ENCODE measurements around the gene NUDT15. TPM values are rescaled to one million over a fixed set of nuclear protein-coding genes. Genes with fewer than 3 reads are reported as not detected.

The NUDT15 gene
- total RNA-seq, 2 experiments from 2014 or later, result 10.6 to 13.7 TPM

- CTCF ChIA-PET, result interaction anchor here (0.8 to 2.6 kb wide), 21 partner anchors 10 to 438 kb away, joined by 3 to 38 read pairs (median 5); partner anchors contain the start of genes ITM2B, NUDT15 and RB1
- Mint-ChIP-seq H3K27me3 (peaks cover 3% of the 10 kb centered on the region), H3K27ac (peak overlapping the region; percentile 88), H3K36me3 (peaks cover 13% of the 10 kb centered on the region), H3K9me3 (ENCODE audit: low read depth) (no peaks in the 10 kb centered on the region), H3K4me3 (peak overlapping the region; percentile 96), H3K4me1 (peaks cover 41% of the 10 kb centered on the region)
- ATAC-seq (peak; percentile 18), DNase-seq (peak; percentile 44)
Measured at GRCh38 chr13:48094404-48094780, 56.9 kb downstream of the NUDT15 start.

DNA sequence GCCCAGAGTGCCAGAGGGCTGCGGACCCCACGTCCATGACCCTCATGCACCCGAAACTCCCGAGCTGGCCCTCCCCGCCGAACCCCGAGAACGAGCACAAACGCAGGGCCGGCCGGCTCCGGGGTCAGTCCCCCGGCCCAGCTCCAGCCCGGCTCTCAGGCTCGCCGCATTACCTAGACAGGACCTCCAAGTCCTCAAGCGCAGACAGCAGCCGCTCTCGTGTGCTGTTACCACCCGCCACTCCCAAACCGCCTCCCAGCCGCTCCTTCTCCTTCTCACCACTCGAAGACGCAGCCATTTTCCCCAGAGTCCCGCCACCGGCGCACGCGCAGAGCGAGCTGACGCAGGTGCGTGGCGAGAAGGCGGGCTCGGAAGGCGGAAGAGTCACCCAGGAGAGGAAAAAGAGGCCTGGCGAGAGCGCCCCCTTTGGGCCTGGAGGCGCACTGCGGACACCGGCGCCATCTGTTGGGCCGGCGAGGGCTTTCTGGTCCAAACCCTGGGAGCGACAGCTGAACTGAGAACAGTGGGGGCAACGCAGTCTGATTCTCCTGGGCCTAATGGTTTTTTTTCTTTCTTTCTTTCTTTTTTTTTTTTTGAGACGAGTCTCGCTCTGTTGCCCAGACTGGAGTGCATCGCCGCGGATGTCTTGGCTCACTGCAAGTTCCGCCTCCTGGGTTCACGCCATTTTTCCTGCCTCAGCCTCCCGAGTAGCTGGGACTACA lies 57.4 kb downstream of the NUDT15 start, which contains the start of gene MED4:
Gene MED4 (minus strand): TSS at position 324 of the 722 bp plus-strand sequence. CDS start 26 bp downstream, at position 298.
- H3K27ac Mint-ChIP-seq, result peak within 1 kb of the TSS; percentile 88
- ATAC-seq (peak; percentile 97), DNase-seq (peak; percentile 97)
- no peaks in the 10 kb centered on the region for H3K9me3 Mint-ChIP-seq (ENCODE audit: low read depth)
- peaks cover 3% of the 10 kb centered on the region for H3K27me3 Mint-ChIP-seq
- H3K4me1 Mint-ChIP-seq, result peaks cover 36% of the 10 kb centered on the region
- peaks cover 13% of the 10 kb centered on the region for H3K36me3 Mint-ChIP-seq
- CTCF ChIA-PET, result interaction anchor here (0.7 to 2.6 kb wide), 25 partner anchors 10 to 437 kb away, joined by 3 to 38 read pairs (median 4); partner anchors contain the start of genes ITM2B, NUDT15 and RB1
- H3K4me3 Mint-ChIP-seq, result peak within 1 kb of the TSS; percentile 96

GRCh38 chr13:48096670-48097069 lies 59.1 kb downstream of the NUDT15 start:
- Mint-ChIP-seq H3K27ac (no peak overlapping the region), H3K36me3 (peaks cover 11% of the 10 kb centered on the region), H3K9me3 (ENCODE audit: low read depth) (no peaks in the 10 kb centered on the region), H3K27me3 (peaks cover 6% of the 10 kb centered on the region), H3K4me3 (no peak overlapping the region), H3K4me1 (peaks cover 28% of the 10 kb centered on the region)
- CTCF ChIA-PET, result no interaction called here
- ATAC-seq (no peak), DNase-seq (no peak)

Other genes with a start within 250 kb of the NUDT15 start
- gene SUCLA2, start 36.5 kb upstream of the NUDT15 start, total RNA-seq, result 10 to 100 TPM; 33.2 to 44.4 TPM
- 10 to 100 TPM; 53.8 to 58.8 TPM for gene MED4, start 57.4 kb downstream of the NUDT15 start, total RNA-seq
- 100 to 1,000 TPM; 163 to 197 TPM for gene ITM2B, start 195.5 kb downstream of the NUDT15 start, total RNA-seq